HepG2 (cell line): ENCODE data around the gene FLRT2. TPM values are rescaled to one million over a fixed set of nuclear protein-coding genes. Genes with fewer than 3 reads are reported as not detected.

ENCODE experiments used
- ATAC-seq: fragments of 200-7000 bp; cut with Tn5 transposase; 3 replicates; pipeline ENCODE4 v1.9.1; 2020; ENCODE audit warnings: mild to moderate bottlenecking, moderate library complexity
- BruUV-seq: library from RNA; stranded (reverse); fragments of 400-500 nt; replicated peaks from 2 replicates; lab custom pipeline; 2021; lab: Mats Ljungman, UMichigan
- CTCF ChIA-PET: fragments of 300-600 bp; formaldehyde crosslinking; extraction: SDS; loops from one replicate; lab custom pipeline; 2021; ENCODE audit warnings: low total read pairs, inconsistent platforms, low intra/inter-chr PET ratio; lab: Yijun Ruan, JAX
- POLR2A ChIA-PET: fragments of 350-600 bp; sonication (Branson Sonifier 250); formaldehyde crosslinking; loops from one replicate; lab custom pipeline; 2020; ENCODE audit warnings: antibody characterized with exemption, inconsistent platforms; lab: Yijun Ruan, JAX
- DNase-seq: peaks from one replicate; pipeline ENCODE4 v3.0.0-alpha.2; 2015; ENCODE audit warnings: low spot score
- FAIRE-seq: peaks from 3 replicates; lab custom pipeline; 2011; peaks lifted over from hg19 to GRCh38; lab: Jason Lieb, UNC
- H2AFZ ChIP-seq: one replicate; pipeline ENCODE4 v1.6.1; 2011; ENCODE audit warnings: low read length, inconsistent platforms
- H3K27ac ChIP-seq: fragments of 300-600 bp; 3 replicates; pipeline ENCODE4 v1.8.0; 2011; ENCODE audit warnings: mixed run types, mild to moderate bottlenecking, mixed read lengths, low read length, inconsistent platforms; ENCODE audit not compliant: insufficient read depth; ENCODE audit errors: extremely low read length
- H3K27me3 ChIP-seq, 2 experiments: fragments of 200-600 bp in 1 of 2; 2 replicates in 1 of 2; 3 replicates in 1 of 2; pipeline versions ENCODE4 v1.6.0 to v1.8.0; 2011; ENCODE audit warnings: low read length in 2 of 2, mild to moderate bottlenecking in 2 of 2, moderate library complexity in 2 of 2, inconsistent platforms in 1 of 2; ENCODE audit not compliant: insufficient read depth in 2 of 2, control insufficient read depth in 1 of 2
- H3K36me3 ChIP-seq, 2 experiments: fragments of 200-600 bp in 1 of 2; replicated peaks in 1 of 2; 2 replicates in 1 of 2; 3 replicates in 1 of 2; pipeline versions ENCODE4 v1.5.1 to v1.8.0; 2011; ENCODE audit warnings: low read length in 2 of 2, inconsistent platforms in 1 of 2; ENCODE audit not compliant: insufficient read depth in 2 of 2, control insufficient read depth in 1 of 2
- H3K4me1 ChIP-seq: 2 replicates; pipeline ENCODE4 v1.5.1; 2012; ENCODE audit warnings: low read length, inconsistent platforms; ENCODE audit not compliant: insufficient read depth
- H3K4me2 ChIP-seq: 2 replicates; pipeline ENCODE4 v1.6.0; 2011; ENCODE audit warnings: low read depth, low read length, inconsistent platforms
- H3K4me3 ChIP-seq, 3 experiments: fragments of 200-600 bp in 1 of 3; sonication (generic), shearing (Covaris generic) in 1 of 3; replicated peaks in 1 of 3; 2 replicates each; pipeline ENCODE4 v1.5.1; 2011 to 2016; ENCODE audit warnings: low read length in 3 of 3, inconsistent platforms in 2 of 3, low read depth in 2 of 3, mild to moderate bottlenecking in 2 of 3, control low read depth in 1 of 3, mixed read lengths in 1 of 3; ENCODE audit not compliant: insufficient read depth in 1 of 3
- H3K79me2 ChIP-seq: one replicate; pipeline ENCODE4 v1.6.1; 2011; ENCODE audit warnings: low read length, inconsistent platforms; ENCODE audit not compliant: insufficient read depth
- H3K9ac ChIP-seq: 2 replicates; pipeline ENCODE4 v1.6.0; 2011; ENCODE audit warnings: mild to moderate bottlenecking, low read depth, low read length, inconsistent platforms; ENCODE audit not compliant: insufficient read depth
- H3K9me3 ChIP-seq: 2 replicates; pipeline ENCODE4 v1.5.1; 2012; ENCODE audit warnings: mild to moderate bottlenecking, low read length
- H4K20me1 ChIP-seq: 2 replicates; pipeline ENCODE4 v1.6.0; 2011; ENCODE audit warnings: inconsistent platforms, mild to moderate bottlenecking, low read length, moderate library complexity; ENCODE audit not compliant: insufficient read depth
- ARNT2 ChIP-seq: sonication (generic); formaldehyde crosslinking; IDR thresholded peaks from 2 replicates; pipeline ENCODE4 v1.8.0; 2022; ENCODE audit warnings: mild to moderate bottlenecking, low read depth, missing genetic modification reagents, moderate library complexity
- HOXD1 ChIP-seq: sonication (generic); formaldehyde crosslinking; IDR thresholded peaks from 2 replicates; pipeline ENCODE4 v1.5.0; 2020; ENCODE audit warnings: missing genetic modification reagents
- MXI1 ChIP-seq: IDR thresholded peaks from 3 replicates; pipeline ENCODE4 v1.6.1; 2012; ENCODE audit warnings: low read depth, low read length, inconsistent platforms, borderline replicate concordance
- NFKB2 ChIP-seq: sonication (generic); formaldehyde crosslinking; IDR thresholded peaks from 2 replicates; pipeline ENCODE4 v1.4.0; 2020; ENCODE audit warnings: missing genetic modification reagents, borderline replicate concordance
- ZBTB20 ChIP-seq: sonication (generic); formaldehyde crosslinking; IDR thresholded peaks from 2 replicates; pipeline ENCODE4 v1.8.1; 2023; ENCODE audit warnings: missing genetic modification reagents, low read depth, mild to moderate bottlenecking, borderline replicate concordance
- ZNF484 ChIP-seq: sonication (generic); formaldehyde crosslinking; IDR thresholded peaks from 2 replicates; pipeline ENCODE4 v1.5.1; 2020; ENCODE audit warnings: mild to moderate bottlenecking, low read depth, missing genetic modification reagents, borderline replicate concordance
- ZNF556 ChIP-seq: sonication (generic); formaldehyde crosslinking; IDR thresholded peaks from 2 replicates; pipeline ENCODE4 v1.4.0; 2020; ENCODE audit warnings: mild to moderate bottlenecking, missing genetic modification reagents, borderline replicate concordance
- ZNF557 ChIP-seq: sonication (generic); formaldehyde crosslinking; IDR thresholded peaks from 2 replicates; pipeline ENCODE4 v1.4.0; 2020; ENCODE audit warnings: missing genetic modification reagents
- ZNF83 ChIP-seq: sonication (generic); formaldehyde crosslinking; IDR thresholded peaks from 2 replicates; pipeline ENCODE4 v1.4.0; 2020; ENCODE audit warnings: missing genetic modification reagents, mild to moderate bottlenecking, borderline replicate concordance
- ZSCAN25 ChIP-seq: sonication (generic); formaldehyde crosslinking; IDR thresholded peaks from 2 replicates; pipeline ENCODE4 v1.8.0; 2022; ENCODE audit warnings: mild to moderate bottlenecking, missing genetic modification reagents
- WGBS: methylation state at CpG from one replicate; pipeline ENCODE4 v1.1.6; 2017; ENCODE audit warnings: low lambda C conversion rate; 5-methylcytosine and 5-hydroxymethylcytosine counted together
- in situ Hi-C: cut with HindIII; loops from 2 replicates; pipeline ENCODE4 v1.10.0; 2017; ENCODE audit warnings: low pct_unique_long_range_greater_than_20kb; ENCODE audit not compliant: extremely low pct_ligation_motif_present
- intact Hi-C: fragments of 100-400 bp; cut with micrococcal nuclease; formaldehyde crosslinking; loops from one replicate; pipeline ENCODE4 v1.10.0; 2022; ENCODE audit not compliant: unreplicated experiment
- polyA plus RNA-seq, 8 experiments: library from polyadenylated mRNA; depleted of rRNA in 3 of 8; stranded (reverse) in 7 of 8; unstranded in 1 of 8; fragments of >200 nt; fragmentation: Illumina TruSeq in 4 of 8; extraction: Trizol in 4 of 8; gene quantifications; 2 replicates each; pipeline versions ENCODE4 v1.2.1 to v1.2.3, GENCODE V29; 2011 to 2016; ENCODE audit warnings: low read depth in 4 of 8, missing spikeins in 1 of 8, mixed read lengths in 1 of 8; ENCODE audit not compliant: insufficient read depth in 1 of 8
- total RNA-seq, 5 experiments: library from RNA; depleted of rRNA; stranded (reverse); fragments of >200 nt; fragmentation: Illumina TruSeq; extraction: Trizol; gene quantifications; 2 replicates each; pipeline ENCODE4 v1.2.3, GENCODE V29; 2016; ENCODE audit warnings: low read depth in 1 of 5
- TF ChIP-seq, protein P1 (sequence below): sonication (generic); formaldehyde crosslinking; IDR thresholded peaks from 2 replicates; pipeline ENCODE4 v1.4.0; 2020; ENCODE audit warnings: missing genetic modification reagents
- TF ChIP-seq, protein P2 (sequence below): sonication (generic); formaldehyde crosslinking; conservative IDR thresholded peaks from 2 replicates; pipeline ENCODE4 v1.5.0; 2020; ENCODE audit warnings: missing genetic modification reagents
- TF ChIP-seq, protein P3 (sequence below): IDR thresholded peaks from 2 replicates; pipeline ENCODE4 v1.6.1; 2016; ENCODE audit warnings: control low read depth
- TF ChIP-seq, protein P4 (sequence below): sonication (generic); formaldehyde crosslinking; IDR thresholded peaks from 2 replicates; pipeline ENCODE4 v1.5.1; 2020; ENCODE audit warnings: missing genetic modification reagents, mild to moderate bottlenecking, borderline replicate concordance
- TF ChIP-seq, protein P5 (sequence below): sonication (generic); formaldehyde crosslinking; IDR thresholded peaks from 2 replicates; pipeline ENCODE4 v1.4.0; 2020; ENCODE audit warnings: missing genetic modification reagents
- TF ChIP-seq, protein P6 (sequence below): IDR thresholded peaks from 2 replicates; pipeline ENCODE4 v1.6.1; 2016; ENCODE audit warnings: missing compliant biosample characterization, missing genetic modification reagents, borderline replicate concordance

FLRT2 gene
- total and polyA plus RNA-seq, 2 of the 13 experiments (the other 11 are each of a cell fraction or from before 2014, with no cell fraction given), result not detected

DNA sequence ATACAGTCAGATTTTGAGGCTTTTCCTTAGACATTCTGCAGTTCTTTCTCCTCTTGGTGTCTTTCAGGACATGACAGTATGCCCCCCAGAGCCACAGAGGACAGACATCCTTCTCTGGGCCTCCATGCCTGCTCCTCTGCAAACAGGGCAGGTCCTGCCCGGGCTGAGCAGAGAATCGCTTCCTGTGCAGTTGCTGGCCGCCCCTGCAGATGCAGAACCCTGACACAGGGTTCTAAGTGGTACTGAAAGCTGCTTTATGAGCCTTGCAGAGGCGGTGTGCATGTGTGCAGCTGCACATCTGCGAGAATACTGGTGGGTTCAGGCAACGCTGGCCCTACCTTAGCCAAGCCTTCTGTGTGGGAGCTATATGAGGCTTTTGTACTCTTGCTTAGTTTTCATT is 54.5 kb downstream of the FLRT2 start (continued):
- TF ChIP-seq, protein P1, sequence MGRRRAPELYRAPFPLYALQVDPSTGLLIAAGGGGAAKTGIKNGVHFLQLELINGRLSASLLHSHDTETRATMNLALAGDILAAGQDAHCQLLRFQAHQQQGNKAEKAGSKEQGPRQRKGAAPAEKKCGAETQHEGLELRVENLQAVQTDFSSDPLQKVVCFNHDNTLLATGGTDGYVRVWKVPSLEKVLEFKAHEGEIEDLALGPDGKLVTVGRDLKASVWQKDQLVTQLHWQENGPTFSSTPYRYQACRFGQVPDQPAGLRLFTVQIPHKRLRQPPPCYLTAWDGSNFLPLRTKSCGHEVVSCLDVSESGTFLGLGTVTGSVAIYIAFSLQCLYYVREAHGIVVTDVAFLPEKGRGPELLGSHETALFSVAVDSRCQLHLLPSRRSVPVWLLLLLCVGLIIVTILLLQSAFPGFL, result no peak
- TF ChIP-seq ZNF557 (CRISPR knock-in tag) (no peak), ZSCAN25 (CRISPR knock-in tag) (no peak), ZBTB20 (CRISPR knock-in tag) (no peak), HOXD1 (CRISPR knock-in tag) (no peak), MXI1 (no peak), ARNT2 (no peak)
- TF ChIP-seq, protein P2, sequence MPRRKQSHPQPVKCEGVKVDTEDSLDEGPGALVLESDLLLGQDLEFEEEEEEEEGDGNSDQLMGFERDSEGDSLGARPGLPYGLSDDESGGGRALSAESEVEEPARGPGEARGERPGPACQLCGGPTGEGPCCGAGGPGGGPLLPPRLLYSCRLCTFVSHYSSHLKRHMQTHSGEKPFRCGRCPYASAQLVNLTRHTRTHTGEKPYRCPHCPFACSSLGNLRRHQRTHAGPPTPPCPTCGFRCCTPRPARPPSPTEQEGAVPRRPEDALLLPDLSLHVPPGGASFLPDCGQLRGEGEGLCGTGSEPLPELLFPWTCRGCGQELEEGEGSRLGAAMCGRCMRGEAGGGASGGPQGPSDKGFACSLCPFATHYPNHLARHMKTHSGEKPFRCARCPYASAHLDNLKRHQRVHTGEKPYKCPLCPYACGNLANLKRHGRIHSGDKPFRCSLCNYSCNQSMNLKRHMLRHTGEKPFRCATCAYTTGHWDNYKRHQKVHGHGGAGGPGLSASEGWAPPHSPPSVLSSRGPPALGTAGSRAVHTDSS (CRISPR knock-in tag), result no peak
- TF ChIP-seq, protein P3, sequence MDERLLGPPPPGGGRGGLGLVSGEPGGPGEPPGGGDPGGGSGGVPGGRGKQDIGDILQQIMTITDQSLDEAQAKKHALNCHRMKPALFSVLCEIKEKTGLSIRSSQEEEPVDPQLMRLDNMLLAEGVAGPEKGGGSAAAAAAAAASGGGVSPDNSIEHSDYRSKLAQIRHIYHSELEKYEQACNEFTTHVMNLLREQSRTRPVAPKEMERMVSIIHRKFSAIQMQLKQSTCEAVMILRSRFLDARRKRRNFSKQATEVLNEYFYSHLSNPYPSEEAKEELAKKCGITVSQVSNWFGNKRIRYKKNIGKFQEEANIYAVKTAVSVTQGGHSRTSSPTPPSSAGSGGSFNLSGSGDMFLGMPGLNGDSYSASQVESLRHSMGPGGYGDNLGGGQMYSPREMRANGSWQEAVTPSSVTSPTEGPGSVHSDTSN (CRISPR knock-in tag), result no peak

DNA sequence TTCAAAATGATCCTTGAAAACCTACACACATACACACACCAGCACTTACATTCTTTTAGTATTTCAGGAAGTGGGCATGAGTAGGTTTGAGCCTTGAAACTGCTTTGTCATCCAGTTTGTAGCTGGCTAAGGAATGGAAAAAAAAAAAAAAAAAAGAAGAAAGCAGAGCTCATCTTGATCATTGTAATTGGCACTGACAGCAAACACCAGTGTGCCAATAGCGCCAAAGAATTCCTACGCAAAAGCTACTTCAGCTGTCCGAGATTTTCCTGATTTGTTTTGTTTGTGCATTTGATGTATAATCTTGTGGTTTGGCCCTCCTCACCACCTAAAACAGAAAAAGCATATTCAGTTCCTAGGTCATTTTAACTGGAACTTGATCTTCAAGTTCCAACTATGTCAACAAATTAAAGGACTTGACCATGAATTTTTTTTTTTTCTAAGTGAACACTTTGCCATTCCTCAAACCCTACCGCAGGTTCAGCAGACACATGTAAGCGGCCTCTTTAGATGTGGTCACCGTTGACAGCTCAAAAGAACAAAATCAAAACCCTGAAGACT is 57.3 kb downstream of the FLRT2 start:
- Histone ChIP-seq H3K9me3 (peaks cover 34% of the 10 kb centered on the region), H4K20me1 (no peaks in the 10 kb centered on the region), H3K27me3 (no peaks in the 10 kb centered on the region), H3K79me2 (no peaks in the 10 kb centered on the region), H3K36me3 (no peaks in the 10 kb centered on the region), H3K27ac (no peak overlapping the region), H3K4me1 (no peaks in the 10 kb centered on the region), H3K4me3 (no peak overlapping the region), H3K4me2 (no peak overlapping the region), H3K9ac (no peak overlapping the region), H2AFZ (no peak overlapping the region)
- TF ChIP-seq, protein P4, sequence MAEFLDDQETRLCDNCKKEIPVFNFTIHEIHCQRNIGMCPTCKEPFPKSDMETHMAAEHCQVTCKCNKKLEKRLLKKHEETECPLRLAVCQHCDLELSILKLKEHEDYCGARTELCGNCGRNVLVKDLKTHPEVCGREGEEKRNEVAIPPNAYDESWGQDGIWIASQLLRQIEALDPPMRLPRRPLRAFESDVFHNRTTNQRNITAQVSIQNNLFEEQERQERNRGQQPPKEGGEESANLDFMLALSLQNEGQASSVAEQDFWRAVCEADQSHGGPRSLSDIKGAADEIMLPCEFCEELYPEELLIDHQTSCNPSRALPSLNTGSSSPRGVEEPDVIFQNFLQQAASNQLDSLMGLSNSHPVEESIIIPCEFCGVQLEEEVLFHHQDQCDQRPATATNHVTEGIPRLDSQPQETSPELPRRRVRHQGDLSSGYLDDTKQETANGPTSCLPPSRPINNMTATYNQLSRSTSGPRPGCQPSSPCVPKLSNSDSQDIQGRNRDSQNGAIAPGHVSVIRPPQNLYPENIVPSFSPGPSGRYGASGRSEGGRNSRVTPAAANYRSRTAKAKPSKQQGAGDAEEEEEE, result no peak
- TF ChIP-seq ZNF556 (CRISPR knock-in tag), result no peak
- no peak for TF ChIP-seq NFKB2
- no peak for TF ChIP-seq ZNF83 (CRISPR knock-in tag)
- TF ChIP-seq, protein P5, sequence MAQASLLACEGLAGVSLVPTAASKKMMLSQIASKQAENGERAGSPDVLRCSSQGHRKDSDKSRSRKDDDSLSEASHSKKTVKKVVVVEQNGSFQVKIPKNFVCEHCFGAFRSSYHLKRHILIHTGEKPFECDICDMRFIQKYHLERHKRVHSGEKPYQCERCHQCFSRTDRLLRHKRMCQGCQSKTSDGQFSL (CRISPR knock-in tag), result no peak
- TF ChIP-seq, protein P6, sequence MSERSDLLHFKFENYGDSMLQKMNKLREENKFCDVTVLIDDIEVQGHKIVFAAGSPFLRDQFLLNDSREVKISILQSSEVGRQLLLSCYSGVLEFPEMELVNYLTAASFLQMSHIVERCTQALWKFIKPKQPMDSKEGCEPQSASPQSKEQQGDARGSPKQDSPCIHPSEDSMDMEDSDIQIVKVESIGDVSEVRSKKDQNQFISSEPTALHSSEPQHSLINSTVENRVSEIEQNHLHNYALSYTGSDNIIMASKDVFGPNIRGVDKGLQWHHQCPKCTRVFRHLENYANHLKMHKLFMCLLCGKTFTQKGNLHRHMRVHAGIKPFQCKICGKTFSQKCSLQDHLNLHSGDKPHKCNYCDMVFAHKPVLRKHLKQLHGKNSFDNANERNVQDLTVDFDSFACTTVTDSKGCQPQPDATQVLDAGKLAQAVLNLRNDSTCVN (CRISPR knock-in tag), result no peak
- TF ChIP-seq ZNF484, result no peak
- ChIA-PET CTCF (no interaction called here), POLR2A (no interaction called here)
- 49% methylated on average over 6 of the region's 6 CpGs for WGBS
- FAIRE-seq (no peak), DNase-seq (no peak), ATAC-seq (no peak)
- BruUV-seq, result no TSS peak
- in situ Hi-C loops (no loop called here), intact Hi-C loops (no loop called here)
